Measurements from ENCODE around the gene PROM1. TPM values are rescaled to one million over a fixed set of nuclear protein-coding genes. Genes with fewer than 3 reads are reported as not detected.

The PROM1 gene
- polyA plus RNA-seq, 3 donors: not detected

DNA sequence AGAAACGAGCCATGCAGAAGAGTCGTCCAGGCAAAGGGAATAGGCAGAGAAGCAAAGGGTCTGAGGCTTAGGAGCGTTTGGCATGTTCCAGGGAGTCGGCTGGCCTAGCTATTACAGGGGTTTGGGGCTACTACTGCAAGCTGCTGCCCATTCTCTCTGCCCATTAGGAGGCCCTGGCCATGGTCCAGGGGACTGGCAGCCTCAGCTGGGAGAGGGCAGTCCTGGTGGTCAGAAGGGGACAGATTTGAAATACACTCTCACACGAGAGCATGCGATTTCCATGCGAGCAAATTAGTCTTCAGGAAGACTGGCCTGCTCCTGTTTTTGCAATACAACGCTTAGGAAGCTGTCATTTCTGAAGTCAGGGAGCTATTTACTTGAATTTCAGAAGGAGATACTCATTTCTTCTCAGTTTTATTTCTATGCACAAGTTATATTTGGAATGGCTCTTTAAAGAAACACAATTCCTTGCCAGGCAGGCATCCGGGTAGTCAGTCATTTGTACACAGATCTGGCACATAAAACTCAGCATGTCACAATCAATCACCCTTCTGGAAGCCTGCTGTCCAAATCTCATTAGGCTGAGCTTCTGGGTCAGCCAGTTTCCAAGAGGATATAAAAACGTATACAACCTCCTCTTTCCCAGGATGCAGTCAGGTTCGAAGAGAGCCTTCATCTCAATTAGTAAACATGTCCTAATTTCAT lies 27.0 kb downstream of the PROM1 start:
- Mint-ChIP-seq H3K4me1 (peaks cover 32% of the 10 kb centered on the region), H3K9me3 (peaks cover 0 to 1% (median 0%) of the 10 kb centered on the region in 7 donors), H3K36me3 (no peaks in the 10 kb centered on the region), H3K27ac (no peak overlapping the region), H3K4me3 (no peak overlapping the region), H3K27me3 (ENCODE audit: low read depth in 3 of 3) (peaks cover 0 to 4% (median 0%) of the 10 kb centered on the region in 3 donors)
- Histone ChIP-seq H3K9ac (ENCODE audit: insufficient read depth, low read length, poor library complexity, severe bottlenecking) (peak overlapping the region; percentile 16), H3K27ac (ENCODE audit: low read depth in 1 of 2, low read length in 2 of 2) (no peak overlapping the region), H2AFZ (ENCODE audit: insufficient read depth, low read depth, low read length, poor library complexity, severe bottlenecking) (peak overlapping the region; percentile 79), H3K36me3 (replicated peaks in 1 of 2; ENCODE audit: control insufficient read depth in 1 of 2, insufficient read depth in 2 of 2, low read length in 2 of 2) (no peaks in the 10 kb centered on the region), H4K20me1 (ENCODE audit: insufficient read depth, low read length) (no peaks in the 10 kb centered on the region), H3K4me1 (ENCODE audit: control insufficient read depth in 1 of 2, insufficient read depth in 2 of 2, low read length in 2 of 2) (peaks cover 20 to 25% of the 10 kb centered on the region in 2 donors), H3K4me3 (replicated peaks in 1 of 3; ENCODE audit: low read depth in 2 of 3, low read length in 3 of 3) (no peak overlapping the region), H3K9me3 (replicated peaks in 1 of 2; ENCODE audit: control insufficient read depth in 1 of 2, insufficient read depth in 1 of 2, low read length in 2 of 2) (no peaks in the 10 kb centered on the region), H3K27me3 (ENCODE audit: control insufficient read depth in 2 of 2, insufficient read depth in 2 of 2, low read length in 2 of 2) (no peaks in the 10 kb centered on the region), H3K79me2 (ENCODE audit: insufficient read depth, low read length) (no peaks in the 10 kb centered on the region), H3K4me2 (replicated peaks; ENCODE audit: extremely low read depth, low read length, poor library complexity, severe bottlenecking) (no peak overlapping the region)
- TF ChIP-seq, protein P1, sequence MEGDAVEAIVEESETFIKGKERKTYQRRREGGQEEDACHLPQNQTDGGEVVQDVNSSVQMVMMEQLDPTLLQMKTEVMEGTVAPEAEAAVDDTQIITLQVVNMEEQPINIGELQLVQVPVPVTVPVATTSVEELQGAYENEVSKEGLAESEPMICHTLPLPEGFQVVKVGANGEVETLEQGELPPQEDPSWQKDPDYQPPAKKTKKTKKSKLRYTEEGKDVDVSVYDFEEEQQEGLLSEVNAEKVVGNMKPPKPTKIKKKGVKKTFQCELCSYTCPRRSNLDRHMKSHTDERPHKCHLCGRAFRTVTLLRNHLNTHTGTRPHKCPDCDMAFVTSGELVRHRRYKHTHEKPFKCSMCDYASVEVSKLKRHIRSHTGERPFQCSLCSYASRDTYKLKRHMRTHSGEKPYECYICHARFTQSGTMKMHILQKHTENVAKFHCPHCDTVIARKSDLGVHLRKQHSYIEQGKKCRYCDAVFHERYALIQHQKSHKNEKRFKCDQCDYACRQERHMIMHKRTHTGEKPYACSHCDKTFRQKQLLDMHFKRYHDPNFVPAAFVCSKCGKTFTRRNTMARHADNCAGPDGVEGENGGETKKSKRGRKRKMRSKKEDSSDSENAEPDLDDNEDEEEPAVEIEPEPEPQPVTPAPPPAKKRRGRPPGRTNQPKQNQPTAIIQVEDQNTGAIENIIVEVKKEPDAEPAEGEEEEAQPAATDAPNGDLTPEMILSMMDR (IDR thresholded peaks at IDR 0.05): no peak
- WGBS (ENCODE audit: insufficient coverage): 18% methylated on average over 7 of the region's 11 CpGs
- intact Hi-C loops (cut with micrococcal nuclease): no loop called here
- no peak for DNase-seq

GRCh38 chr4:16055873-16056272 lies 27.9 kb downstream of the PROM1 start:
- H3K4me2 ChIP-seq (replicated peaks; ENCODE audit: extremely low read depth, low read length, poor library complexity, severe bottlenecking): peak overlapping the region; percentile 43
- peak overlapping the region in 6 of 7 donors; percentile 13 to 80 (median 40) for H3K27ac Mint-ChIP-seq
- H3K9me3 Mint-ChIP-seq: peaks cover 0 to 1% (median 0%) of the 10 kb centered on the region in 7 donors
- no peaks in the 10 kb centered on the region for H4K20me1 ChIP-seq (ENCODE audit: insufficient read depth, low read length)
- peak overlapping the region in 2 of 3 experiments; percentile 25 to 39 for H3K4me3 ChIP-seq (replicated peaks in 1 of 3; ENCODE audit: low read depth in 2 of 3, low read length in 3 of 3)
- no peaks in the 10 kb centered on the region for H3K9me3 ChIP-seq (replicated peaks in 1 of 2; ENCODE audit: control insufficient read depth in 1 of 2, insufficient read depth in 1 of 2, low read length in 2 of 2)
- no peaks in the 10 kb centered on the region for H3K36me3 Mint-ChIP-seq
- no peak overlapping the region for H3K27ac ChIP-seq (ENCODE audit: low read depth in 1 of 2, low read length in 2 of 2)
- 0% methylated on average over 1 of the region's 7 CpGs for WGBS (ENCODE audit: insufficient coverage)
- peak overlapping the region; percentile 79 for H2AFZ ChIP-seq (ENCODE audit: insufficient read depth, low read depth, low read length, poor library complexity, severe bottlenecking)
- peaks cover 32% of the 10 kb centered on the region for H3K4me1 Mint-ChIP-seq
- no peak for DNase-seq
- peak overlapping the region; percentile 16 for H3K9ac ChIP-seq (ENCODE audit: insufficient read depth, low read length, poor library complexity, severe bottlenecking)
- H3K4me3 Mint-ChIP-seq: peak overlapping the region; percentile 61 to 94
- intact Hi-C loops (cut with micrococcal nuclease): no loop called here
- no peaks in the 10 kb centered on the region for H3K27me3 ChIP-seq (ENCODE audit: control insufficient read depth in 2 of 2, insufficient read depth in 2 of 2, low read length in 2 of 2)
- H3K79me2 ChIP-seq (ENCODE audit: insufficient read depth, low read length): no peaks in the 10 kb centered on the region
- H3K4me1 ChIP-seq (ENCODE audit: control insufficient read depth in 1 of 2, insufficient read depth in 2 of 2, low read length in 2 of 2): peaks cover 20 to 25% of the 10 kb centered on the region in 2 donors
- TF ChIP-seq, protein P1 (IDR thresholded peaks at IDR 0.05): no peak
- H3K36me3 ChIP-seq (replicated peaks in 1 of 2; ENCODE audit: control insufficient read depth in 1 of 2, insufficient read depth in 2 of 2, low read length in 2 of 2): no peaks in the 10 kb centered on the region
- peaks cover 0 to 4% (median 0%) of the 10 kb centered on the region in 3 donors for H3K27me3 Mint-ChIP-seq (ENCODE audit: low read depth in 3 of 3)

All from CD14-positive monocyte (primary cell).